C4-2B (cell line): ENCODE results near the gene GNL1.

ENCODE experiments used
- H3K27ac ChIP-seq: fragments of 450-650 bp; 2 replicates; pipeline ENCODE4 v1.5.1; 2017
- CTCF ChIP-seq: fragments of 450-650 bp; conservative IDR thresholded peaks from 2 replicates; pipeline ENCODE4 v1.5.1; 2017; ENCODE audit warnings: mild to moderate bottlenecking
- ZFX ChIP-seq: fragments of 450-650 bp; IDR thresholded peaks from 2 replicates; pipeline ENCODE4 v1.6.1; 2017

GNL1 gene

GRCh38 chr6:30565772-30566171 lies 9.5 kb upstream of the GNL1 start:
- H3K27ac ChIP-seq, result 0 out of 2 replicates have a peak overlapping the region, but pooled peaks have one; percentile 18
- TF ChIP-seq CTCF (no peak), ZFX (no peak)

GRCh38 chr6:30564114-30564513 lies 7.8 kb upstream of the GNL1 start:
- TF ChIP-seq CTCF (no peak), ZFX (no peak)
- no peak overlapping the region for H3K27ac ChIP-seq

- H3K27ac ChIP-seq, result no peak overlapping the region
- no peak for TF ChIP-seq CTCF
- no peak for TF ChIP-seq ZFX
These were observed 6.5 kb upstream of the GNL1 start for GRCh38 chr6:30562470-30563425.

- H3K27ac ChIP-seq, result no peak overlapping the region
- TF ChIP-seq CTCF, result no peak
- no peak for TF ChIP-seq ZFX
These were observed 4.6 kb upstream of the GNL1 start for GRCh38 chr6:30560930-30561329.

GRCh38 chr6:30557683-30557981 lies 1.3 kb upstream of the GNL1 start:
- TF ChIP-seq CTCF (no peak), ZFX (no peak)
- peak overlapping the region; percentile 97 for H3K27ac ChIP-seq

- TF ChIP-seq ZFX (peak; percentile 69; the same call in 1 of the 2 replicates), CTCF (no peak)
- H3K27ac ChIP-seq, result peak within 1 kb of the TSS; percentile 97
These were observed 805 bp upstream of the GNL1 start, which contains the start of gene PRR3 for GRCh38 chr6:30556906-30557682. Gene PRR3, plus strand, starts transcription at chr6:30557295. Its CDS starts 50 bp downstream, at chr6:30557345.

GRCh38 chr6:30555816-30556065 lies 548 bp downstream of the GNL1 start:
- TF ChIP-seq CTCF (no peak), ZFX (no peak)

More at GRCh38 chr6:30555816-30556065, 548 bp downstream of the GNL1 start:
- H3K27ac ChIP-seq, result peak overlapping the region; percentile 97
